ENCODE data around the gene TLE1. TPM values are rescaled to one million over a fixed set of nuclear protein-coding genes. Genes with fewer than 3 reads are reported as not detected.

The TLE1 gene
- total and polyA plus RNA-seq, 2 of the 4 experiments (the other 2 are of a cell fraction): 36.0 to 51.0 TPM

DNA sequence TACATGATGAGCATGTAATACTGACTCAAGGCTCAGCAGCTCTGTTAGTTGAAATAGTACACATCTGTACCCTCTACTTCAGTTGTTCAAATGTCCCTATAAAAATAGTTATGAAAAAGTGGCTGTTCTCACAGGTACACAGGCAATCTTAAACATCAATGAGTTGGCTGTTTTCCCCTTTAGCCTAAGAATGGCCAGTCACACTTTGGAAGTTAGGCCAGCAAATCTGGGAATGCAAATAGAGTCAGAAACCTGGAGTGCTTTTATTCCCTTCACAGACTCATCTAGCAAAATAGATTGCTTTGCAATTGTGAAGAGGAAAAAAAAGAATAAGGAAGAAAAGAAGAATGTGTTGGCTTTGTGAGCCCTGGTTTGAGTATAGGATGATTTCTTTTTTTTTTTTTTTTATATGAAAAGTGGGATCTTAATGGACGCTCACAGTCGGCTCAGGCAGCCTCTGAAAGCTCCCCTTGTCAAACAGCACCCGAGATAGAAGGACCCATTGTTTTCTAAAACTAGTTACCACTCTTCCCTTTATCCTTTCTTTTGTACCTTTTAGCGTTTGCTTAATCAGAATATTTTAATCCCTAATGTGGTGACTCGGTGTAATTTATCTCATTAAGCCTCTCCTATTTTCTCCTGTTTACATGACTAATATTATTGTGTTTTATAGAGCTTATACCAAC, 27.9 kb upstream of the TLE1 start:
- Histone ChIP-seq H3K18ac (ENCODE audit: low read depth, low read length) (no peak overlapping the region), H3K36me3 (ENCODE audit: control insufficient read depth, insufficient read depth, low read length) (no peaks in the 10 kb centered on the region), H3K14ac (replicated peaks; ENCODE audit: low read depth, low read length) (no peak overlapping the region), H3K27me3 (ENCODE audit: control insufficient read depth, insufficient read depth, low read length) (no peaks in the 10 kb centered on the region), H3K79me1 (ENCODE audit: low read depth in 1 of 2, low read length in 2 of 2) (no peaks in the 10 kb centered on the region), H3K4me2 (ENCODE audit: low read depth, low read length) (no peak overlapping the region), H4K5ac (ENCODE audit: low read depth, low read length) (no peak overlapping the region), H2BK5ac (ENCODE audit: low read depth, low read length, poor library complexity, severe bottlenecking) (no peak overlapping the region), H3K56ac (ENCODE audit: extremely low read depth, insufficient read depth, low read length) (no peak overlapping the region), H4K8ac (ENCODE audit: low read depth in 2 of 2, low read length in 2 of 2) (no peak overlapping the region), H3K27ac (ENCODE audit: insufficient read depth, low read length) (no peak overlapping the region), H3K4ac (ENCODE audit: low read depth, low read length) (no peak overlapping the region), H2AFZ (replicated peaks; ENCODE audit: low read length, poor library complexity) (no peak overlapping the region), H2AK9ac (replicated peaks; ENCODE audit: low read depth, low read length, poor library complexity) (no peak overlapping the region), H2AK5ac (ENCODE audit: low read depth, low read length) (no peak overlapping the region), H4K20me1 (ENCODE audit: insufficient read depth, low read length) (no peaks in the 10 kb centered on the region), H2BK15ac (ENCODE audit: low read depth, low read length) (no peak overlapping the region), H3K9me1 (ENCODE audit: insufficient read depth, low read length) (0 out of 2 replicates have a peak, but pooled peaks cover 2% of the 10 kb centered on the region), H3K4me1 (ENCODE audit: control insufficient read depth, insufficient read depth, low read length) (no peaks in the 10 kb centered on the region), H2BK120ac (ENCODE audit: low read depth, low read length) (no peak overlapping the region), H3K9ac (ENCODE audit: low read depth, low read length) (no peak overlapping the region), H4K91ac (ENCODE audit: insufficient read depth, low read depth, low read length) (no peak overlapping the region), H3K9me3 (ENCODE audit: control insufficient read depth, insufficient read depth, low read length) (peaks cover 2% of the 10 kb centered on the region; the same call in 1 of the 2 replicates), H2BK20ac (ENCODE audit: low read depth, low read length) (no peak overlapping the region), H3K23ac (ENCODE audit: low read depth, low read length) (no peak overlapping the region), H3K4me3 (ENCODE audit: insufficient read depth, low read depth, low read length) (no peak overlapping the region)
- POLR2A ChIA-PET (ENCODE audit: unreplicated experiment): no interaction called here
- BruUV-seq (replicated peaks): no TSS peak
- no peak for TF ChIP-seq FOS (IDR thresholded peaks at IDR 0.05; ENCODE audit: low read depth, low read length)
- no peak for TF ChIP-seq MAZ (IDR thresholded peaks at IDR 0.05; ENCODE audit: borderline replicate concordance, low read depth, low read length)
- TF ChIP-seq RCOR1 (IDR thresholded peaks at IDR 0.05; ENCODE audit: insufficient replicate concordance, low read length): no peak
- no peak for TF ChIP-seq CHD1 (IDR thresholded peaks at IDR 0.05; ENCODE audit: low read depth, low read length)
- no peak for TF ChIP-seq NFE2L2 (IDR thresholded peaks at IDR 0.05; ENCODE audit: low read depth, low read length)
- TF ChIP-seq, protein P1, sequence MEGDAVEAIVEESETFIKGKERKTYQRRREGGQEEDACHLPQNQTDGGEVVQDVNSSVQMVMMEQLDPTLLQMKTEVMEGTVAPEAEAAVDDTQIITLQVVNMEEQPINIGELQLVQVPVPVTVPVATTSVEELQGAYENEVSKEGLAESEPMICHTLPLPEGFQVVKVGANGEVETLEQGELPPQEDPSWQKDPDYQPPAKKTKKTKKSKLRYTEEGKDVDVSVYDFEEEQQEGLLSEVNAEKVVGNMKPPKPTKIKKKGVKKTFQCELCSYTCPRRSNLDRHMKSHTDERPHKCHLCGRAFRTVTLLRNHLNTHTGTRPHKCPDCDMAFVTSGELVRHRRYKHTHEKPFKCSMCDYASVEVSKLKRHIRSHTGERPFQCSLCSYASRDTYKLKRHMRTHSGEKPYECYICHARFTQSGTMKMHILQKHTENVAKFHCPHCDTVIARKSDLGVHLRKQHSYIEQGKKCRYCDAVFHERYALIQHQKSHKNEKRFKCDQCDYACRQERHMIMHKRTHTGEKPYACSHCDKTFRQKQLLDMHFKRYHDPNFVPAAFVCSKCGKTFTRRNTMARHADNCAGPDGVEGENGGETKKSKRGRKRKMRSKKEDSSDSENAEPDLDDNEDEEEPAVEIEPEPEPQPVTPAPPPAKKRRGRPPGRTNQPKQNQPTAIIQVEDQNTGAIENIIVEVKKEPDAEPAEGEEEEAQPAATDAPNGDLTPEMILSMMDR (conservative IDR thresholded peaks at IDR 0.05; ENCODE audit: low read depth, low read length): no peak
- no peak for TF ChIP-seq BHLHE40 (IDR thresholded peaks at IDR 0.05; ENCODE audit: low read depth, low read length)
- no peak for TF ChIP-seq CEBPB (IDR thresholded peaks at IDR 0.05; ENCODE audit: low read depth, low read length)
- no peak for TF ChIP-seq RAD21 (IDR thresholded peaks at IDR 0.05; ENCODE audit: low read length)
- no peak for TF ChIP-seq RFX5 (IDR thresholded peaks at IDR 0.05; ENCODE audit: low read depth, low read length)
- no peak for TF ChIP-seq MXI1 (IDR thresholded peaks at IDR 0.05; ENCODE audit: borderline replicate concordance, low read depth, low read length)
- TF ChIP-seq POLR2A (IDR thresholded peaks at IDR 0.05; ENCODE audit: low read depth, low read length): no peak
- TF ChIP-seq, protein P2, sequence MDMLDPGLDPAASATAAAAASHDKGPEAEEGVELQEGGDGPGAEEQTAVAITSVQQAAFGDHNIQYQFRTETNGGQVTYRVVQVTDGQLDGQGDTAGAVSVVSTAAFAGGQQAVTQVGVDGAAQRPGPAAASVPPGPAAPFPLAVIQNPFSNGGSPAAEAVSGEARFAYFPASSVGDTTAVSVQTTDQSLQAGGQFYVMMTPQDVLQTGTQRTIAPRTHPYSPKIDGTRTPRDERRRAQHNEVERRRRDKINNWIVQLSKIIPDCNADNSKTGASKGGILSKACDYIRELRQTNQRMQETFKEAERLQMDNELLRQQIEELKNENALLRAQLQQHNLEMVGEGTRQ (IDR thresholded peaks at IDR 0.05; ENCODE audit: low read depth, low read length): no peak
- TF ChIP-seq, protein P3, sequence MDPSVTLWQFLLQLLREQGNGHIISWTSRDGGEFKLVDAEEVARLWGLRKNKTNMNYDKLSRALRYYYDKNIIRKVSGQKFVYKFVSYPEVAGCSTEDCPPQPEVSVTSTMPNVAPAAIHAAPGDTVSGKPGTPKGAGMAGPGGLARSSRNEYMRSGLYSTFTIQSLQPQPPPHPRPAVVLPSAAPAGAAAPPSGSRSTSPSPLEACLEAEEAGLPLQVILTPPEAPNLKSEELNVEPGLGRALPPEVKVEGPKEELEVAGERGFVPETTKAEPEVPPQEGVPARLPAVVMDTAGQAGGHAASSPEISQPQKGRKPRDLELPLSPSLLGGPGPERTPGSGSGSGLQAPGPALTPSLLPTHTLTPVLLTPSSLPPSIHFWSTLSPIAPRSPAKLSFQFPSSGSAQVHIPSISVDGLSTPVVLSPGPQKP (IDR thresholded peaks at IDR 0.05; ENCODE audit: borderline replicate concordance, low read depth, low read length): no peak
- no peak for TF ChIP-seq SMC3 (IDR thresholded peaks at IDR 0.05; ENCODE audit: low read depth, low read length)
- TF ChIP-seq MAFK (IDR thresholded peaks at IDR 0.05; ENCODE audit: low read depth, low read length): no peak
- dilution Hi-C loops (cut with HindIII; ENCODE audit: low sequenced_read_pairs, unreplicated experiment) (no loop called here), intact Hi-C loops (cut with micrococcal nuclease) (no loop called here), in situ Hi-C loops (cut with MboI; ENCODE audit: low sequenced_read_pairs) (loop anchor here (25.0 kb wide), 1 partner anchor 1245 kb away; no protein-coding TSS in a partner anchor)
- WGBS, 2 experiments (ENCODE audit: extremely low coverage in 2 of 2, insufficient read length in 1 of 2): 80% methylated on average over 1 of the region's 5 CpGs; no CpG with 5 or more reads in 1 of the 2 experiments
- DNase-seq (no peak), ATAC-seq (ENCODE audit: low read depth) (no peak)
- CTCF ChIA-PET: no interaction called here

Measured in IMR-90 (cell line).